OCI-LY1 (cell line): ENCODE data around the gene ATP1B1.

Source experiments
- EZH2 ChIP-seq: fragments of 200-600 bp; sonication (generic), shearing (Covaris generic); IDR thresholded peaks from 2 replicates; pipeline ENCODE4 v1.8.0; 2017; ENCODE audit warnings: borderline replicate concordance, mixed run types, mild to moderate bottlenecking, antibody characterized with exemption, low read length, moderate library complexity, mixed read lengths
- TF ChIP-seq, protein P1 (sequence below): fragments of 200-600 bp; sonication (generic), shearing (Covaris generic); IDR thresholded peaks from 2 replicates; pipeline ENCODE4 v1.5.1; 2017; ENCODE audit warnings: mild to moderate bottlenecking, antibody characterized with exemption, low read length, moderate library complexity, mixed read lengths

DNA sequence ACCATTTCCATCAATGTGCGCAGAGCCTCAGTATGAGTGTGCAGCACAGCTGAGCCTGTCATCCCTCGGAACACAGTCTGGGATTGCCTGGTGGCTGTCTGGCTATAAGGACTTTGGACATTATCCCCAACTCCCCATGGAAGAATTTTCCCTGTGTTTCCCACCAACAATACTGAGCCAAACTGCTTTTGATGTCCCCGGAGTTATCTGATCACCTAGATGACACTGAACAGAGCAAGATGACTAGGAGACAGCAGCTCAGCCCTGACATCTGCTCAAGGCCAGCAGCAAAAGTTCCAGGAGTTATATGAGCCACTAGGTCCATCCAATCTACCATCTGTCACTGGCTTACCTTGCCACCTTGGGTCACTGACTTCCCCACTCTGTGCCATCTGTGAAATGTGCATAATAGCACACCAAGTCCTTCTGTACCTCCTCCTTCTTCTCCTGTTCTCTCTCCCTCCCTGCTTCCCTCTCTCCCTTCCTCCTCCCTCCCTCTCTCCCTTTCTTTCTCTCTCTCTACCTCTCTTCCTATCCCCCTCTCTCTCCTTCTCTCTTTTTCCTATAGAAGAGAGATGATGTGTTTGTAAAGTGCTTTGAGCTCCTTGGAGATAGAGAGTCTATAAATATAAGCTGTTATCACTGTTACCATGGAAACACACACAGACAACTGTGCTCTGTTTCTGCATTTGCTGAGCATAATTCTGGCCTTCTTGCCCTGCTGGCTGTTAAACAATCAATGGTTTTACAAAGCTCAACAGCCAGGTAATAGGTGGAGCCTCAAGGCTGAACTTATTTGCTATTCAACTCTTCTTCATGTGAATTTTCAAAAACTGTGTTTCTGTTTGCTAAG lies 19.7 kb upstream of the ATP1B1 start:
- TF ChIP-seq, protein P1, sequence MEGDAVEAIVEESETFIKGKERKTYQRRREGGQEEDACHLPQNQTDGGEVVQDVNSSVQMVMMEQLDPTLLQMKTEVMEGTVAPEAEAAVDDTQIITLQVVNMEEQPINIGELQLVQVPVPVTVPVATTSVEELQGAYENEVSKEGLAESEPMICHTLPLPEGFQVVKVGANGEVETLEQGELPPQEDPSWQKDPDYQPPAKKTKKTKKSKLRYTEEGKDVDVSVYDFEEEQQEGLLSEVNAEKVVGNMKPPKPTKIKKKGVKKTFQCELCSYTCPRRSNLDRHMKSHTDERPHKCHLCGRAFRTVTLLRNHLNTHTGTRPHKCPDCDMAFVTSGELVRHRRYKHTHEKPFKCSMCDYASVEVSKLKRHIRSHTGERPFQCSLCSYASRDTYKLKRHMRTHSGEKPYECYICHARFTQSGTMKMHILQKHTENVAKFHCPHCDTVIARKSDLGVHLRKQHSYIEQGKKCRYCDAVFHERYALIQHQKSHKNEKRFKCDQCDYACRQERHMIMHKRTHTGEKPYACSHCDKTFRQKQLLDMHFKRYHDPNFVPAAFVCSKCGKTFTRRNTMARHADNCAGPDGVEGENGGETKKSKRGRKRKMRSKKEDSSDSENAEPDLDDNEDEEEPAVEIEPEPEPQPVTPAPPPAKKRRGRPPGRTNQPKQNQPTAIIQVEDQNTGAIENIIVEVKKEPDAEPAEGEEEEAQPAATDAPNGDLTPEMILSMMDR: no peak
- no peak for TF ChIP-seq EZH2
